Thyroid gland (tissue), 4 donors: ENCODE measurements around the gene NDUFAF8.

Experiments used
- CTCF ChIP-seq, 6 experiments: fragments of 200-600 bp in 3 of 6; fragments of 450-650 bp in 3 of 6; sonication (generic) in 3 of 6; IDR thresholded peaks; one replicate each; pipeline ENCODE4 v1.5.1; 2016 to 2019; ENCODE audit warnings: antibody characterized with exemption in 6 of 6, mild to moderate bottlenecking in 2 of 6, inconsistent platforms in 1 of 6, moderate library complexity in 1 of 6
- POLR2A ChIP-seq, 2 donors: fragments of 450-650 bp; IDR thresholded peaks; one replicate each; pipeline ENCODE4 v1.6.1; 2017; ENCODE audit warnings: antibody characterized with exemption in 2 of 2, mild to moderate bottlenecking in 2 of 2, moderate library complexity in 1 of 2

- no peak for TF ChIP-seq CTCF (IDR thresholded peaks at IDR 0.05)
- no peak for TF ChIP-seq POLR2A (IDR thresholded peaks at IDR 0.05)
Observed at GRCh38 chr17:81282141-81282540, 43.0 kb downstream of the NDUFAF8 start.
